ENCODE results near the gene PPP1R12C. TPM values are rescaled to one million over a fixed set of nuclear protein-coding genes. Genes with fewer than 3 reads are reported as not detected.
A peak's percentile ranks its signal among the peaks of the same experiment; 100 is the strongest.

The PPP1R12C gene
- total and polyA plus RNA-seq, 3 donors from 2014 or later, result 184 to 220 (median 206) TPM

DNA sequence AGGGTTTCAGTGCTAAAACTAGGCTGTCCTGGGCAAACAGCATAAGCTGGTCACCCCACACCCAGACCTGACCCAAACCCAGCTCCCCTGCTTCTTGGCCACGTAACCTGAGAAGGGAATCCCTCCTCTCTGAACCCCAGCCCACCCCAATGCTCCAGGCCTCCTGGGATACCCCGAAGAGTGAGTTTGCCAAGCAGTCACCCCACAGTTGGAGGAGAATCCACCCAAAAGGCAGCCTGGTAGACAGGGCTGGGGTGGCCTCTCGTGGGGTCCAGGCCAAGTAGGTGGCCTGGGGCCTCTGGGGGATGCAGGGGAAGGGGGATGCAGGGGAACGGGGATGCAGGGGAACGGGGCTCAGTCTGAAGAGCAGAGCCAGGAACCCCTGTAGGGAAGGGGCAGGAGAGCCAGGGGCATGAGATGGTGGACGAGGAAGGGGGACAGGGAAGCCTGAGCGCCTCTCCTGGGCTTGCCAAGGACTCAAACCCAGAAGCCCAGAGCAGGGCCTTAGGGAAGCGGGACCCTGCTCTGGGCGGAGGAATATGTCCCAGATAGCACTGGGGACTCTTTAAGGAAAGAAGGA is 2.8 kb downstream of the PPP1R12C start:
- no peak for TF ChIP-seq POLR2A (IDR thresholded peaks at IDR 0.05)
- TF ChIP-seq, protein P1, sequence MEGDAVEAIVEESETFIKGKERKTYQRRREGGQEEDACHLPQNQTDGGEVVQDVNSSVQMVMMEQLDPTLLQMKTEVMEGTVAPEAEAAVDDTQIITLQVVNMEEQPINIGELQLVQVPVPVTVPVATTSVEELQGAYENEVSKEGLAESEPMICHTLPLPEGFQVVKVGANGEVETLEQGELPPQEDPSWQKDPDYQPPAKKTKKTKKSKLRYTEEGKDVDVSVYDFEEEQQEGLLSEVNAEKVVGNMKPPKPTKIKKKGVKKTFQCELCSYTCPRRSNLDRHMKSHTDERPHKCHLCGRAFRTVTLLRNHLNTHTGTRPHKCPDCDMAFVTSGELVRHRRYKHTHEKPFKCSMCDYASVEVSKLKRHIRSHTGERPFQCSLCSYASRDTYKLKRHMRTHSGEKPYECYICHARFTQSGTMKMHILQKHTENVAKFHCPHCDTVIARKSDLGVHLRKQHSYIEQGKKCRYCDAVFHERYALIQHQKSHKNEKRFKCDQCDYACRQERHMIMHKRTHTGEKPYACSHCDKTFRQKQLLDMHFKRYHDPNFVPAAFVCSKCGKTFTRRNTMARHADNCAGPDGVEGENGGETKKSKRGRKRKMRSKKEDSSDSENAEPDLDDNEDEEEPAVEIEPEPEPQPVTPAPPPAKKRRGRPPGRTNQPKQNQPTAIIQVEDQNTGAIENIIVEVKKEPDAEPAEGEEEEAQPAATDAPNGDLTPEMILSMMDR (IDR thresholded peaks at IDR 0.05), result no peak
- Histone ChIP-seq H3K36me3 (ENCODE audit: low read depth, missing control alignments) (no peaks in the 10 kb centered on the region), H3K9me3 (no peaks in the 10 kb centered on the region), H3K4me3 (no peak overlapping the region), H3K27me3 (no peaks in the 10 kb centered on the region), H3K4me1 (peaks cover 34% of the 10 kb centered on the region), H3K27ac (peak overlapping the region; percentile 63 to 79)
- 78 to 85% methylated on average over 5 to 9 of the region's 9 CpGs for WGBS, 2 donors
- intact Hi-C loops (cut with DNase I; ENCODE audit: low total_unique reads), result no loop called here
- no peak for DNase-seq

DNA sequence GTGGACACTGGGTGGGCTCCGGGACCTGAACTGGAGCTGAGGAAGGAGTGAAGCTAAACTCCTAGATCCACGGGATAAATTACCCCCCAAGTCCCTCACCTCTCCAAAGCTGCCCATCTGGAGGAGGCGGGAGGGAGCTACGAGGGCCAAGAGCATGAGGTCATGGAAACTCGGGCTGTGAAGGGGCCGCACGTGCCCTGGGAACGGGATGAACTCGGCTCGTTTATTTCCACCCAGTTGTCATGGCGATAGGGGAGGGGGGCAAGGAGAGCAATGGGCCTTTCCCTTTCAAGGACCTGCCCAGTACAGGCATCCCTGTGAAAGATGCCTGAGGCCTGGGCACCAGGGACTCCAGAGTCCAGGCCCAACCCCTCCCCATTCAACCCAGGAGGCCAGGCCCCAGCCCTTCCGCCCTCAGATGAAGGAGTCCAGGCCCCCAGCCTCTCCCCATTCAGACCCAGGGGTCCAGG is 3.8 kb downstream of the PPP1R12C start:
- intact Hi-C loops (cut with DNase I; ENCODE audit: low total_unique reads), result no loop called here
- TF ChIP-seq POLR2A (IDR thresholded peaks at IDR 0.05), result no peak
- TF ChIP-seq, protein P1 (IDR thresholded peaks at IDR 0.05), result no peak
- H3K9me3 ChIP-seq, result no peaks in the 10 kb centered on the region
- H3K27ac ChIP-seq, result peak overlapping the region; percentile 73 to 79
- H3K4me3 ChIP-seq, result no peak overlapping the region
- H3K27me3 ChIP-seq, result no peaks in the 10 kb centered on the region
- H3K36me3 ChIP-seq (ENCODE audit: low read depth, missing control alignments), result no peaks in the 10 kb centered on the region
- peak; percentile 93 for DNase-seq
- 27 to 31% methylated on average over 11 to 12 of the region's 12 CpGs for WGBS, 2 donors
- peaks cover 34% of the 10 kb centered on the region for H3K4me1 ChIP-seq

DNA sequence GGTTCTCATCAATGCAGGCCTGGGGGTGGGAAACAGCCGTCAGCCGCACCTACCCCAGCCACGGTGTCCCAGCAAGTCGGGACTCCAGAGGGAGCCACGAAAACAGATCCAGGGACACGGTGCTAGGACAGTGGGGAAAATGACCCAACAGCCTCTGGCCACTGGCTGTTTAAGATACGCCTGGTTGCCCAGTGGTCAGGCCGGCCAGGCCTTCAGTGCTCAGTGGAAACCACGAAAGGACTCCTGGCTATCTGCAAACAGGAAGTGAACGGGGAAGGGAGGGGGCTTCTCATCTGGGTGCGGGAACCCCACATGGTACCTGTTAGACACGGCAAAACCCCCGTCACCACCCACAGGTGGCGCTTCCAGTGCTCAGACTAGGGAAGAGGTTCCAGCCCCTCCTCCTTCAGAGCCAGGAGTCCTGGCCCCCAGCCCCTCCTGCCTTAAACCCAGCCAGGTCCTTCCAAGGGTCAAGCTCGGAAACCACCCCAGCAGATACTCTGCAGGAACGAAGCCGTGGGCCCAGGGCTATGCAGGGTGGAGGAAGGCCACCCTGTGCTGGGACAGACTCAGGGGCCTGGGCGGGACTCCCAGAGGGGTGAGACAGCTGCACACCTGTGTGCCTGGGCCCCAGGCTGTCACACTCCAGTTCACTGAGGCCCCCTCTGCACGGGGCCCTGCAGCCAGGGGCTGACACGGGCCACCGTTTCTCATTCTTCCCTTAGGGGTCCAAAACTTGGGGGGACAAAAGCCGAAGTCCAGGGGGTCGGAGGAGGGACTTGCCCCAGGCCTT is 4.5 kb downstream of the PPP1R12C start:
- Histone ChIP-seq H3K27ac (peak overlapping the region; percentile 73 to 79), H3K4me1 (peaks cover 28% of the 10 kb centered on the region), H3K36me3 (ENCODE audit: low read depth, missing control alignments) (no peaks in the 10 kb centered on the region), H3K9me3 (no peaks in the 10 kb centered on the region), H3K4me3 (no peak overlapping the region), H3K27me3 (no peaks in the 10 kb centered on the region)
- DNase-seq, result no peak
- WGBS, 2 donors, result 73 to 74% methylated on average over 17 to 23 of the region's 23 CpGs
- TF ChIP-seq, protein P1 (IDR thresholded peaks at IDR 0.05), result no peak
- no peak for TF ChIP-seq POLR2A (IDR thresholded peaks at IDR 0.05)
- intact Hi-C loops (cut with DNase I; ENCODE audit: low total_unique reads), result no loop called here

DNA sequence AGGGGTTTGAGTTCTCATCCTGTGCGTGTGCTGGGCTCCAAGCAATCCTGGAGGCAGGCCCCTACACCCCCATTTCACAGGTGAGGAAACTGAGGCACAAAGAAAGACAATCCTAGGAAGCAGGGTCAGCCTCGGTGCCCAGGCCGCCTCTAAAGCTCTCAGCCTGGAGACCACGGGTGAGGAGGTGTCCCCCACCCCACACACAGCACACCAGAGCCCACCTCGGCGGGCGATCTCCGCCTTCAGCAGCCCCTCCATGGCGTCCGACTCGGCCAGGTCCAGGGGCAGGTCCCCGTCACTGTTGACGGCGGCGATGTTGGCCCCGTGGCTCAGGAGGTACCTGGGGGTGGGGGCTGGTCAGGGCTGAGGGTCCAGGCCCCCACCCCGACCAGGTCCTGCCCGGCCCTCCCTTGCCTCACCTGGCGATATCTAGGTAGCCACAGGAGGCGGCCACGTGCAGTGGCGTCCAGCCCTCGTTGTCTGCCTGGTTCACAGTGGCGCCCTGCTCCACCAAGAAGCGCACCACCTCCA is 5.1 kb downstream of the PPP1R12C start:
- TF ChIP-seq POLR2A (IDR thresholded peaks at IDR 0.05), result no peak
- TF ChIP-seq, protein P1 (IDR thresholded peaks at IDR 0.05), result no peak
- Histone ChIP-seq H3K27me3 (no peaks in the 10 kb centered on the region), H3K4me1 (peaks cover 28% of the 10 kb centered on the region), H3K27ac (peak overlapping the region in 1 of 2 donors; percentile 79), H3K4me3 (no peak overlapping the region), H3K36me3 (ENCODE audit: low read depth, missing control alignments) (no peaks in the 10 kb centered on the region), H3K9me3 (no peaks in the 10 kb centered on the region)
- 91 to 96% methylated on average over 11 to 17 of the region's 25 CpGs for WGBS, 2 donors
- intact Hi-C loops (cut with DNase I; ENCODE audit: low total_unique reads), result no loop called here
- no peak for DNase-seq

Measured in testis (tissue), 3 donors.